Measurements from ENCODE around the gene GNG2.

GNG2 gene

DNA sequence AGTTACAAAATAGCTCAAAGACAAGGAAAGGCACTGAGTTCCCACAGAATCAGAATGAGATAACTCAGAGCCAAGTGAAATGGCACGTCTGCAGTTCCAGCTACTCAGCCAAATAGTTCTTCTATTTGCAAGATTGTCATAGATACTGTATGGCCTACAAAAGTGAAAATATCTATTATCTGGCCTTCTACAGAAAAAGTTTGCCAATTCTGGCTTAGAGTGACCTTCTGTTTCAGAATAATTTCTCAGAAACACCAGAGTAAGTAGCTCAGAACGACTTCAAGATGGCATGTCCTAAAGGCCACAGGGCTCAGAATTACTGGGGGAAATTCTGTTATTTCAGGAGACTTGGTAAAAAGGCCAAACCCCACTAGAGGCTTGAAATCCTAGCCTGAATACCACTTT is 118.3 kb downstream of the GNG2 start:
- no peak for DNase-seq
- intact Hi-C loops (cut with DNase I) = no loop called here

DNA sequence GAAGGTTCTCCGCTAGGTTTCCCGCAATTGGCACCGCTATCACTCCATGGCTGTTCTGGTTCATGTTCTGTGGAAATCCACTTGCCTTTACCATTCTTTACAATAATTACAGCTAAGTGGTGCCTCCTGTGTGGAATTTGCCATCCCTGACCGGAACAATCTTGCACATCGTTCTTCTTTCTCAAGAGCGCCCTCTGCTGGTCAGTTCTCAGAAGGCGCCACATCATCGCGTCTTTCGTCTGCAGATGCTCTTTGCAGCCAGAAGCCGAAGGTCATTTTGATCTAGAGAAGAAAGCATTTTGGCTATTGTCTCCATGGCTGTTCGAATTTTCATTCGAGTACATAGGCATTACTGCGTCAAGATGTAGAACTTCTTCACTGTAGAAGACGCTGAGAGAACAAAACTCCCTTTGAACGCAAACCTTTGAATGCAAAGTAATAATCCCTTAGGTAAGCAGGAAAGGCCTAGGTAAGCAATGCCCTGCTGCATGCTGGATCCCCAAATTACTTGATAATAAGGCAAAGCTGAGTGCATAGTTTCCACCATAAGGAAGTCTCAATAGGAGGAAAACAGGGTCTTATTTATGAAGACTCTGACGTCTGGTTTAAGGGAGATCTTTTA is 118.8 kb downstream of the GNG2 start:
- DNase-seq = peak; percentile 52 to 96 (median 90)
- intact Hi-C loops (cut with DNase I) = no loop called here

DNA sequence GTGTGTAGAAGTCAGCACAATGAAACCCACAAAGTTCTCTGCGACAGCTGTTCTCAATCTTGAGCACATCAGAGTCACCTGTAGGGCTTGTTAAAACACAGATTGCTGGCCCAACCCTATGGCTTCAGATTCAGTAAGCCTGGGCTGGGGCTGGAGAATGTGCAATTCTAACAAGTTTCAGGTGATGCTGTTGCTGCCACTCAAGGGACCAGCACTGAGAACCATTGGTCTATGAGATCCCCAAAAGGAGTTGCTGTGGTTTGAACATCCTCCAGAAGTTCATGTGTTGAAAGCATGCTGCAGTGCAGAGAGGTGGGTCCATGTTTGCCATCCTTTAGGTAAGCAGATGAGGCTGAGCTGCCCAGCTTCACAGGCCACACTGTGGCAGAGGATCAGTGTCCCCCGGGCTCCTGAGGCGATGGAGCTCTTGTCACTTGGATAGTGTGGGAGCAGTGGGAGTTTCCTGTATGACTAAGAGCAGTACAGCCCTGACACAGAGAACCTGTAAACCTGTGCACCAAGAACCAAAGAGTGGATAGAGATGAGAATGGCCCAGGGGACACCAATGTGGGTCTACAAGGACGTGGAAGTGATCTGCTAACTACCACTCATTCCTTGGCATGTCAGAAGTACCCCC is 120.9 kb downstream of the GNG2 start:
- no peak for DNase-seq
- intact Hi-C loops (cut with DNase I) = no loop called here

DNA sequence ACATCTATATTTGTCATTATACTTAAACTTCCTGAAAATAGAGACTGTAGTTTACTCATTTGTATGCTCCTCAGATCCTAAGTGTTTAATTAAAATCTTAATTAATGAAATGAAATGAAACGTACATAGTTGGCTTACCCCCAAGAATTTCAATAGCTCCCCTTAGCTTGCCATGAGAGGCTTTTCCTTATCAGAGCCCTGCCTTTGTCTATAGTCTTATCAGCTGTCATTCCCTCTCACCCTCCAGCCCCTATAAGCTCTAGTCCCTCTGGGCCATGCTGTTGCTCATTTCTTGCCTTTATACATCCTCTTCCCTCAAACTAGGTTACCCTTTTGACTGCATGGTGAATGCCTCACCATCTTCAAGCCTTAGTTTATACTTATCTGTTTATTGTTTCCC is 127.8 kb downstream of the GNG2 start:
- intact Hi-C loops (cut with DNase I) = no loop called here
- no peak for DNase-seq

DNA sequence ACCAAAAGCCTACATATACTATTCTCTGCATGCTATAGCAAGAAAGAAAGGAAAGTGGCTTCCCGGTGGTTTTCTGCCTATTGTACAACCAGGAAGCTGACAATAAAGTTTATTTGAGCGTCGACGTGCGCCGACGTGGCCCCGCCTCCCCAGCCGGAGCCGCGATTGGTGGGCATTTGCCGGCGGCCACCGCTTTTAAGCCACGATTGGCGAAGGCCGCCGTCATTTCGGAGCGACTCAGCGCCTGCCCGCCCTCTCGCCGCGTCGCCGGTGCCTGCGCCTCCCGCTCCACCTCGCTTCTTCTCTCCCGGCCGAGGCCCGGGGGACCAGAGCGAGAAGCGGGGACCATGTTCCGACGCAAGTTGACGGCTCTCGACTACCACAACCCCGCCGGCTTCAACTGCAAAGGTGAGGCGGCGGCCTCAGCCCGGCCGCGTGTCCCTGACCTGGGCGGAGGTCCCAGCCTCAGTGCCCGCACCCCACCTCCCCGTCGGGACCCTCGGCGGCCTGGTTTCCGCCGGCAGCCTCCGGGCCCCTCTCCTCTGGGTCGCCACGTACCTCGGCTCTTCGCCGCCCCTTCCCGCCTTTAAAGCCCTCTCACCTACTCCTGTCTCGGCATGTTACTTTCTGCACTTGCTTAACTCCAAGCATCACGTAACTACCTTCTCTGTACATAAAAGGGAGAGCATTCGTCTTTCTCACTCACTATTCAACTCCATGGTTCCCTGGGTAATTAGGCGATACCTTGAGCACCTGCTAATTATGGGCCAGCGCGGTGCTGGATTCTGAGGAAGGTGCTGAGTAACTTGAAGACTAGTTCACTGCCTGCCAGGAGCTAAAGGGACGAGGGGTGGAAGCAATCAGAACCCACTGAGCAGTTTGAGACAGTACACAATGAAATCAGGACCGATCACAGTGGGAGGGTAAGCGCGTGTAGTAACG is 129.2 kb downstream of the GNG2 start, which contains the start of gene RTRAF:
RTRAF (plus strand) TSS at position 254 of the 942 bp plus-strand sequence; CDS start at position 348, 94 bp downstream.
- intact Hi-C loops (cut with DNase I) = loop anchor here (10.0 kb wide), 1 partner anchor 135 kb away; no protein-coding TSS in a partner anchor
- DNase-seq = peak; percentile 90 to 98 (median 97)

DNA sequence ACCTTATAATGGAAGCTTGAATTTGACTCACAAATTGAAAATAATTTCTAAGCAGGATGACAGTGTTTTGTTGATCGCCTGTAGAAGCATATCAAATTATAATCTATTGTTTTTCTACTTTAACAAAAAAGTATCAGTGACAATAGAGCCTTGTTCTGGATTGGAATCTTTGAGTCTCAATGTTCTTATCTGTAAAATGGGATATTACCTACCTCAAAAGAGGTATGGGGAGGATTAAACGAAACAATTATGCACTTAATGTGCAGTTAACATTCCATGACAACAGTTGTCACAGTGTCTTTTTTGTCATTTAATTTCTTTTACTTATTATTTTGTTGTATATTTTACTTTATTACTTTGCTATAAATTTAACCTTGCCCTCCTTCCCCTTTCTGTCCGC is 130.1 kb downstream of the GNG2 start:
- intact Hi-C loops (cut with DNase I) = loop anchor here (10.0 kb wide), 1 partner anchor 134 kb away; no protein-coding TSS in a partner anchor
- no peak for DNase-seq

DNA sequence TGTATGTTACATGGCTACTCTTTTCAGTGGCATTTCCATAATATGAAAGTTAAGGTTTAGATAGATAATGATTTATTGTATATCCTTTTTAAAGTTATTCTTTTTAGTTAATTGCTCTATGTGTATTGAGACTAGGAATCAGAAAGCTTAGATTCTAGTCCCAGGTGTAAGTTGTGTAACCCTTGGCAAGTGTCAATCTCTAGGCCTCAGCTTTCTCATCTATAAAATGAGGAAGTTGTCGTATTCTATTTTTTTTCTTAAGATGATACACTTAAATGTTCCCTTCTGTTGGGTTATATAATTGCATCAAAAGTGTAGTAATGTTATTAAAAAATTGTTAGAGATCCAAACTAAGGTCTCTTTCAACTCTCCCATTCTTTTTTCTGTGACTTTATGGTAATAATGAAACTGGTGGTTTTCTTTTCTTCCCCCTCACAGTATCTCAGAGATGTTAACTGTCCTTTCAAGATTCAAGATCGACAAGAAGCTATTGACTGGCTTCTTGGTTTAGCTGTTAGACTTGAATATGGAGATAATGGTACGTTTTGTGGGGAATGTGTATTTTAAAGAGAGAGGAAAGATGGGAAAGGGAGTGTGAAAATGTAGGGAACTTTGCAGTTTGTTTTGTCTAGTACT is 133.0 kb downstream of the GNG2 start:
- intact Hi-C loops (cut with DNase I) = loop anchor here (10.0 kb wide), 1 partner anchor 131 kb away; no protein-coding TSS in a partner anchor
- DNase-seq = no peak

DNA sequence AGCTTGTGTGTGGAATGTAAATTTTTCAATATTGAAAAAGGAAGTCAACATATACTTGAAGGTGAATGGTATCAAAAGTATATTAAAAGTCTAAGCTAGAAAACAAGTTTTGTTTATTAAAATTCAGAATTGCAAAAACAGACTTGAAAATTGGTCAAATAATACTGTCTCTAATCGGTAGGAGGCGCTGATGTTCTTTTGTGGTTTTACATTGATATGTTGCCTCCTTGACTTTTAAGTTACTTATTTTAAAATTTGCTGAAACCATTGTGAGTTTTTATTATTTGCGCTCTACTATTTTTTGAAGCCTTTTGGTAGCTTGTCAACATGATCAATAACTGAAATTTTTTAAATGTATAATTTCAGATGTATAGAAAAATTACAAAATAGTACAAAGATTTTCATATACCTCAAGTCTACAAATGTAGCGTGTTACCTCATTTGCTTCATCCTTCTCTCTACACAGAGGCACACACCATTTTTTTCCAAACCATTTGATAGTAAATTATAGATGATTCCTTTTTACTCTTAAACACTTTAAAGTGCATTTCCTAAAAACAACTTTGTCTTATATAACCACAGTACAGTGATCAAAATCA is 135.8 kb downstream of the GNG2 start:
- intact Hi-C loops (cut with DNase I) = loop anchor here (10.0 kb wide), 1 partner anchor 129 kb away; no protein-coding TSS in a partner anchor

DNA sequence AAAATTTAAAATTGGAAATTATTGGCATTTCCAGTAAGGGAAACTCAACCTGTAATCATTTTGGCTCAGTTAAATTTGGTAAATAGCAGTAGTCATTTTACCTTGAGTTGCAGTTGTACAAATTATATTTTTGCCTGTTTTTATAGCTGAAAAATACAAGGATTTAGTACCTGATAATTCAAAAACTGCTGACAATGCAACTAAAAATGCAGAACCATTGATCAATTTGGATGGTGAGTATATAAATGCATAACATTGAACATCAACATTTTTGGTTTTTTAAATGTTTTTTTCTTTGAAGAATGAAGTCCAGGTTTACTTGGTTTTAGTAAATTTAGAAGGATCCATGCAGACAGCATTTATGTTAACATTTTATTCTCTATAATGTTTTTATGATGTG is 137.9 kb downstream of the GNG2 start:
- DNase-seq = no peak
- intact Hi-C loops (cut with DNase I) = loop anchor here (10.0 kb wide), 1 partner anchor 126 kb away; no protein-coding TSS in a partner anchor

More for the DNA sequence above, 135.8 kb downstream of the GNG2 start:
- peak in 1 of 42 donors; percentile 48 for DNase-seq

DNA sequence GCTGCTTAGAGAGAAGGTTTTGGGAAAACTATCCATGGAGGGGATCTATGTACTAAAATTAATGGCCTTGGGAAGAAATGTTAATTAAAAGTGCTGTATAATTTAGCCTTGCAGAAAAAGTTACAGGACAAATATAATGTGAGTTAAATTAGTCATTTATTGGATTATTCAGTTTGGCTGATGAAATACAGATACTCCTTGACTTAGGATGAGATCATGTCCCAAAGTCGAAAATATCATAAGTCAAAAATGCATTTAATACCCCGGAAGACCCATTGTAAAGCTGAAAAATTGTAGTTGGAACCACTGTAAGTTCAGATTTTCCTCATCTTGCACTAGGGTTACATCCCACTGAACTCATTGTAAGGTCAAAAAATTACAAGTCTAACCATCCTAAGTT is 138.7 kb downstream of the GNG2 start:
- intact Hi-C loops (cut with DNase I) = loop anchor here (10.0 kb wide), 1 partner anchor 126 kb away; no protein-coding TSS in a partner anchor

DNA sequence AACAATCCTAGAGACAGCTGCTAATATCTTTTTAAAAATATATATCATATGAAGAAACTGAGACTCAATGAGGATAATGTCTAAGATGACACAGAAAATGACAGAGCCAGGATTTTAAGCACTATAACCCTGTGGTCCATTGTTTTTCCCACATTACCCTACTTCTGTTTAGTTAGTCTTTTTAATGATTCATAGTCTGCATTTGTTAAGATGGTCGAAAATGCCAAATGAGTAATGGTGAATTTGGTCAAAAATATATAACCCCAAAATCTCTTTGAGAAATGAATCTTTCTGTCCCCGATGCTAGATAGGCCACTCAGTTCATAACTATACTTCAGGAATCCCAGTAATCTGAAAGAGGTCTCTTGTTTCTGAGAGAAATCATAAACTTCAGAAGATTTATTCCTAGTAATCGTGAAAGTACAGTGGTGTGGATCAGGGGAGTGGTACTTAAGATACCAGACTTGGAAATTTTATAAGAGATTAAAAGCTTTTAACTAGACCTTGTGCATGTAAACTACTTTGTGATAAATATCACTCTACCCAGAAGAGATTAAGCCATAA is 139.7 kb downstream of the GNG2 start:
- intact Hi-C loops (cut with DNase I) = no loop called here
- DNase-seq = no peak

More for the DNA sequence above, 138.7 kb downstream of the GNG2 start:
- DNase-seq = no peak

DNA sequence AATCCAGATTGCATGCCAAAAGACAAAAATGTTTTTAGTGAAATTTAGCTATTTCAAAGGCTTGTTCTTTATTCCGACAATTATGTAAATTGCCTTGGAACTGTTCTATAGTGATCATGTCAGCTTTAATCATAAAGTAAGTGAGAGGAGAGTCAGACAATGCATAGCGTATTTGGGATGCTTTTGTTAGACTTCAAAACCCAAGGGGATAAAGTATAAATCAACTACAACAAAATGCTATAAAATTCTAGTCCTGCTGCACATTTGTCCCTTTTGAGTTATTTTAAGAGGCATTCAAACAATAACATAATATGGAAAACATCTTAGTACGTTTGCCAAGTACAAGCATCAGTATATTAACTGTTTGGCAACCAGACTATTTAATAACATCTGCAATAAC is 140.3 kb downstream of the GNG2 start:
- intact Hi-C loops (cut with DNase I) = no loop called here
- no peak for DNase-seq

DNA sequence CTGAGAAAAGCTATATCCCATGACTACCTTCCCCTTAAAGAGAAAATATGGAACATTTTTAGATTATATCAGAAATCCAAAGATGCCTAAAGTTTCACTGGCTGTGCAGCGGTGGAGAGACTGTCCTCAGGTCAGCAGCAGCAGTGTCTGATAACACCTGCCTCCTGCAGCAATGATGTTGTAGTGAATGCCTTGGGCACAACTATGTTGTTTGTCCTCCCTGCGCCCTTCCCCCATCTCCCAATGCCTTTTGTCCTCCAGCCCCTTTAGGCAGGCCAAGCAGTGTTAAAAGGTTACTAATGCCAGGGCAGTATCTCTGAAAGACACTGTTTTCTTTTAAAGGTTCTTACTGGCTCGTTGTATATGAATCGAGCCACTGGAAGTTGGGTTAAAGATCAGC is 142.1 kb downstream of the GNG2 start:
- no peak for DNase-seq
- intact Hi-C loops (cut with DNase I) = no loop called here

DNA sequence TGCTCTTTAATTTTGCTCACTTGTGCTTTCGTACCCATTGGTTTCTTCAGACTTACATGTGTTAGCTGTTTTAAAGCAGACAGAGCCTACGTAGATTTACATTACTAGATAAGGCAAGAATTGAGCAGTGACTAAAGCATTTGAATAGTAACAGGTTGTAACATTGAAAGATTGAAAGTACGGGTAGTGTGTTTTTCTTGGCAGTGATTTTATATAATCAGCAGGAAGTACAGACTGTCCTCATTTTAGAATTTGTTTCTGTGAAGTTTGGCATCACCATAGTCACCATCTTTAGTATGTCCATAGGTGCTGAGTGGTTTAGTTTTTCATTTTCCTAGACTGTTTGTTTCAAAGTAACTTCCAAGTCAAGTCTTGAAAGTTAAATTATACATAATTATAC is 142.9 kb downstream of the GNG2 start:
- intact Hi-C loops (cut with DNase I) = no loop called here
- no peak for DNase-seq

DNA sequence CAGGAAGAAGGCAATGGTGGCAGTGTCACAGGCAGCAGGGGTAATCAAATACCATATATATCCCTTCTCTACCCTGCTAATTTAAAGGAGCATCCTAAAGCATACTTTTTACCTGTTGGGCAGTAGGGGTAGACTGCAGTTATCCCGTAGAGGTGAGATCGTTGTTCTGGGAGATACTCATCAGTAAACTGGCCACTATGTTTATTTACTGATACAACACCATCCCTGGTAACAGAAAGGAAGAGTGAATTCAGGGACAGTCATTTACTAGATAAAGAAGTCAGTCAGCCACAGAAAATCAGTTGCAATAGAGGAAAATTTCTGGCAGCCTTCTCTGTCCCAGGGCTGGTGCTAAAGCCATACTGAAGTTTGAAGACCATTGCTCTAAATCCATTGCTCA is 145.2 kb downstream of the GNG2 start:
- intact Hi-C loops (cut with DNase I) = no loop called here
- DNase-seq = no peak

DNA sequence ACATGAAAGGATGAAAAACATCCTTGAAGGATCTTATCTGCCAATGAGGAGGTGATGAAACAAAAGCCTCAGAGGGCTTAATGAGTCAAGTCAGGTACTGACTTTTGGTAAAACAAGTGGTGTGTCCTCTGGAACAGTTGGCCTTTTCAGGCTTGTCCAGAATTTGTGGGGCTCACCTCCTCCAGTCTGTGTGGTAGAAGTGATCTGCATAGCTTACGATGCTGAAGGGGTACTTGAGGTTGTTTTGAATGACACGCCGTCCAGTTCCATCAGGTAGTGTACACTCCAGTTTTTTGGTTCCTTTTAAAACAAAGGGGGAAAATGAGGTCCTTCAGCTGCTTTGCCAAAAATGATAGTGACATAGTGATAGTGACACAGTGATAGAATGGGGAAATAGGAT is 145.9 kb downstream of the GNG2 start:
- no peak for DNase-seq
- intact Hi-C loops (cut with DNase I) = no loop called here

DNA sequence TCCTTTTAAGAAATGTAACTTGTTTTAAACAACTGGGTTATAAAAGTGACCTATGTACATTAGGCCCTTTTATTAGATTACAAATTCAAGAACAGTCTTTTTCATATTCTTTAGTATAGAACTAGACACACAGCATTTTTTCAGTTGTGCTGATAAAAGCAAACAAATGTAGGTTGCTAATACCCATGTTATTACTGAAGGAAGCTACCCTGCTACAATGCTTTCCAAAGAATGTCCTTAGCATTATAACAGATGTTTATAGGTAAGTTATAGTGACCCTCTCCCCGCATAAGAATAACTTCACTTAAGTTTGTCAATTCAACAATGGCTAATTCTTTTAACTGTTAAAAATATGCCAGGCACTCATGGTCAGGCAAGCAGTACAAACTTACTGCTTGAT is 146.8 kb downstream of the GNG2 start:
- DNase-seq = no peak
- intact Hi-C loops (cut with DNase I) = no loop called here

DNA sequence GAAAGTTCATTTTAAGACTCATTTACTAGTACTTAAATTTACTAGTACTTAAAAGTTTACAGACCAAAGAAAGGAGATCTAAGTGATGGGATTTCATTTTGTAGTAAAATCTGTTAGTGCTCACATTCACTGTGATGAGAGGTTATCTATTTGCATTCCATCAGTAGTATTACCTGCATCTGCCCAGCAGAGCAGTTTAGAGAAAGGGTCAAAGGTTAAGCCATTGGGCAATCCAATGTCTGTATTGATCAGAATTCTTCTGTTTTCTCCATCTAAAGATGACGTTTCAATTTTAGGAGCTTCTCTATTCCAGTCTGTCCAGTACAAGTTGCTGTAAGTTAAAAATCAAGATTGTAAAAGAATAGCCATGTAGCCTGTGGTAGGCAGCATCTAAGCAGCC is 147.2 kb downstream of the GNG2 start:
- DNase-seq = no peak
- intact Hi-C loops (cut with DNase I) = no loop called here
